Measurements from ENCODE around the gene ARHGEF17. TPM values are rescaled to one million over a fixed set of nuclear protein-coding genes. Genes with fewer than 3 reads are reported as not detected.

The ARHGEF17 gene
- polyA plus RNA-seq, 1 donor (not counting 4 experiments of a cell fraction or from before 2014, with no cell fraction given): 5.1 TPM

DNA sequence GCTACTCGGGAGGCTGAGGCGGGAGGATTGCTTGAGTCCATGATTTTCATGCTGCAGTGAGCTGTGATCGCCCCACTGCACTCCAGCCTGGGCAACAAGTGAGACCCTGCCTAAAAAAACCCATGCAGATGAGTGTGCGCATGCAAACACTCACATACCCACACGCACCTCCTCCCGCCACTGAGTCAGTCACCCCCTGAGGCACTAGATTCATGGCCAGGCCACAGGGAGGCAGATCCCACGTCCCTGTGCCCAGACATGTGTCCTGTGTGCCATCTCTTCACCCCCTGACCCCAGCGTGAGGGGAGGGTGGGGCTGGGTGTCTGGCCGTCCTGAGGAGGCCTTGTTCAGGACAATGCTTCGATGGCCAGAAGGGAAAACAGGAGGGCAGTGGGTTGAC lies 83.6 kb downstream of the ARHGEF17 start:
- Histone ChIP-seq H3K4me1 (ENCODE audit: control insufficient read depth, extremely low read depth, insufficient read depth, low read length) (peaks cover 48% of the 10 kb centered on the region), H3K4me3 (ENCODE audit: control insufficient read depth in 2 of 3, extremely low read depth in 1 of 3, insufficient read depth in 2 of 3, low read depth in 1 of 3, low read length in 3 of 3) (no peak overlapping the region), H3K4me2 (ENCODE audit: control insufficient read depth, extremely low read depth, insufficient read depth, low read depth, low read length) (no peak overlapping the region), H4K20me1 (ENCODE audit: control insufficient read depth, extremely low read depth, insufficient read depth, low read length) (peaks cover 2% of the 10 kb centered on the region), H3K79me2 (ENCODE audit: control insufficient read depth, insufficient read depth, low read length) (peaks cover 26% of the 10 kb centered on the region), H3K9me3 (ENCODE audit: control insufficient read depth, low read depth, low read length) (no peaks in the 10 kb centered on the region), H3K27me3 (ENCODE audit: control insufficient read depth, extremely low read depth, insufficient read depth, low read length) (no peaks in the 10 kb centered on the region), H3K36me3 (ENCODE audit: control insufficient read depth in 2 of 2, extremely low read depth in 1 of 2, insufficient read depth in 2 of 2, low read length in 2 of 2) (peaks cover 19 to 24% of the 10 kb centered on the region in 2 experiments), H3K9ac (ENCODE audit: control insufficient read depth, extremely low read depth, insufficient read depth, low read length) (no peak overlapping the region), H3K27ac (ENCODE audit: control insufficient read depth, insufficient read depth, low read length) (no peak overlapping the region), H2AFZ (ENCODE audit: control insufficient read depth, low read length) (no peak overlapping the region), H3K9me1 (ENCODE audit: control insufficient read depth, extremely low read depth, insufficient read depth, low read length) (peaks cover 8% of the 10 kb centered on the region)
- TF ChIP-seq CTCF (optimal IDR thresholded peaks at IDR 0.05 in 1 of 3, IDR thresholded peaks at IDR 0.05 in 1 of 3, conservative IDR thresholded peaks at IDR 0.05 in 1 of 3; ENCODE audit: extremely low read depth in 1 of 3, insufficient read depth in 2 of 3, low read length in 3 of 3) (no peak), EZH2 (IDR thresholded peaks at IDR 0.05; ENCODE audit: low read length) (no peak)
- no peak for DNase-seq (ENCODE audit: low read depth, low spot score)
- dilution Hi-C loops (cut with MboI; ENCODE audit: extremely low pct_ligation_motif_present, low sequenced_read_pairs): no loop called here
- FAIRE-seq: no peak

DNA sequence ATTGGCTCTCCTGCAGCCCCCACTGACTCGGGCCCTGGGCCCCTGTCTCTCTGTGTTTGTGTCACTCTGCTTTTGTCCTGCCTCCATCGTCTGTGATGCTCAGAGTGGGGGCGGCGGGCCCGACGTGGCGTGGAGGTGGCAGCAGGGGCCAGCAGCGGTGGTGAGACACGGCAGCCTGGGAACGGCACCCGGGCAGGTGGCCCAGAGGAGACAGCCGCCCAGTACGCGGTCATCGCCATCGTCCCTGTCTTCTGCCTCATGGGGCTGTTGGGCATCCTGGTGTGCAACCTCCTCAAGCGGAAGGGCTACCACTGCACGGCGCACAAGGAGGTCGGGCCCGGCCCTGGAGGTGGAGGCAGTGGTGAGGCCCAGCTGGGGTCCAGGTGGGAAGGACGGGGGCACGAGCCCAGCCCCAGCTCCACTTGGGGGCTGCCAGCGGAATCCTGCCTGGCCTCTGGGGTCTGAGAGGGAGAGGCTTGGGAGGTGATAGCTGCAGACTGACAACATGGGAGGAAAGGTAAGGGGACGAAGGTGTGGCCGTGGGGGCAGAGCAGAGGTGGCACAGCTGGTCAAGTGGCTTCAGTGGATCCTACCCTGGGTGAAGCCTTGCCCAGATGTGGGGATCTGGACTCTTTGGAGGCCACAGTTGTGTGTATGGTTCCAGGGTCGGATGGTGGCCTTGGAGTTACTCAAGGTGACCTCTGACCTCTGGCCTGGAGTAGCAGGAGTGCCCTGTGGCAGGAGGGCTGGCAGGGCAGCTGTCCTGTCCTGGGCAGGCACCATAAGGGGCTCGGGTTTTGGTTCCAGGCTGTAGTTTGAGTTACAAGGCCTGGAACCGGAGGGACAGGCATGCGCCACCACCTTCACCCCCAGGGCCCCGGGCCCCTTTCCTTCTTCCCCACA lies 84.3 kb downstream of the ARHGEF17 start:
- Histone ChIP-seq H4K20me1 (ENCODE audit: control insufficient read depth, extremely low read depth, insufficient read depth, low read length) (peaks cover 2% of the 10 kb centered on the region), H3K27ac (ENCODE audit: control insufficient read depth, insufficient read depth, low read length) (no peak overlapping the region), H3K9ac (ENCODE audit: control insufficient read depth, extremely low read depth, insufficient read depth, low read length) (no peak overlapping the region), H3K4me3 (ENCODE audit: control insufficient read depth in 2 of 3, extremely low read depth in 1 of 3, insufficient read depth in 2 of 3, low read depth in 1 of 3, low read length in 3 of 3) (no peak overlapping the region), H3K4me2 (ENCODE audit: control insufficient read depth, extremely low read depth, insufficient read depth, low read depth, low read length) (no peak overlapping the region), H3K9me3 (ENCODE audit: control insufficient read depth, low read depth, low read length) (no peaks in the 10 kb centered on the region), H3K36me3 (ENCODE audit: control insufficient read depth in 2 of 2, extremely low read depth in 1 of 2, insufficient read depth in 2 of 2, low read length in 2 of 2) (peaks cover 24 to 27% of the 10 kb centered on the region in 2 experiments), H3K79me2 (ENCODE audit: control insufficient read depth, insufficient read depth, low read length) (peaks cover 21% of the 10 kb centered on the region), H2AFZ (ENCODE audit: control insufficient read depth, low read length) (no peak overlapping the region), H3K9me1 (ENCODE audit: control insufficient read depth, extremely low read depth, insufficient read depth, low read length) (peaks cover 8% of the 10 kb centered on the region), H3K4me1 (ENCODE audit: control insufficient read depth, extremely low read depth, insufficient read depth, low read length) (peaks cover 41% of the 10 kb centered on the region), H3K27me3 (ENCODE audit: control insufficient read depth, extremely low read depth, insufficient read depth, low read length) (no peaks in the 10 kb centered on the region)
- TF ChIP-seq EZH2 (IDR thresholded peaks at IDR 0.05; ENCODE audit: low read length): no peak
- TF ChIP-seq CTCF (optimal IDR thresholded peaks at IDR 0.05 in 1 of 3, IDR thresholded peaks at IDR 0.05 in 1 of 3, conservative IDR thresholded peaks at IDR 0.05 in 1 of 3; ENCODE audit: extremely low read depth in 1 of 3, insufficient read depth in 2 of 3, low read length in 3 of 3): no peak
- dilution Hi-C loops (cut with MboI; ENCODE audit: extremely low pct_ligation_motif_present, low sequenced_read_pairs): no loop called here
- FAIRE-seq: no peak
- DNase-seq (ENCODE audit: low read depth, low spot score): no peak

All from keratinocyte (primary cell).